ENCODE results near the gene NEK11.

NEK11 gene

DNA sequence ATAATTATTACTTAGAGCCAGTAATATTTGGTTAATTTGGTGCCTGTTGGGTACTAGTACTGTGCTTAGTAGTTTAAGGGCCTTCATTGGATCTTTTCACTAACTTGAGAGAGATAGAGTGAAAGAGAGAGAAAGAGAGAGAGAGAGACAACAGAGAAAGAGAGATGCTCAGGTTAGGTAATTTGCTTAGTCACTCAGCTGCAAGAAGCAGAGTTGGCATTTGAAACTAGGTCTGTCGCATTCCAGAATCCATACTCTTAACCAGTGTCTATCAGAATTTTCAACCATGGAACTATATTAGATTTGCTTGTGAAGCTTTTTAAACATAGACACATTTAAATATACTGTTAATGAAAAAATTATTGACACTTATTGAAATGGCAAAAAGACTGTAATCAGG, 323.8 kb downstream of the NEK11 start:
- no peak overlapping the region for H3K4me2 ChIP-seq (ENCODE audit: low read depth, low read length, poor library complexity, severe bottlenecking)
- no peaks in the 10 kb centered on the region for H3K9me2 ChIP-seq (replicated peaks; ENCODE audit: low read depth, low read length)
- H3F3A ChIP-seq (ENCODE audit: low read depth) = no peaks in the 10 kb centered on the region
- H3K4me1 ChIP-seq (ENCODE audit: insufficient read depth, low read length, poor library complexity, severe bottlenecking) = peaks cover 10% of the 10 kb centered on the region
- TF ChIP-seq, protein P1, sequence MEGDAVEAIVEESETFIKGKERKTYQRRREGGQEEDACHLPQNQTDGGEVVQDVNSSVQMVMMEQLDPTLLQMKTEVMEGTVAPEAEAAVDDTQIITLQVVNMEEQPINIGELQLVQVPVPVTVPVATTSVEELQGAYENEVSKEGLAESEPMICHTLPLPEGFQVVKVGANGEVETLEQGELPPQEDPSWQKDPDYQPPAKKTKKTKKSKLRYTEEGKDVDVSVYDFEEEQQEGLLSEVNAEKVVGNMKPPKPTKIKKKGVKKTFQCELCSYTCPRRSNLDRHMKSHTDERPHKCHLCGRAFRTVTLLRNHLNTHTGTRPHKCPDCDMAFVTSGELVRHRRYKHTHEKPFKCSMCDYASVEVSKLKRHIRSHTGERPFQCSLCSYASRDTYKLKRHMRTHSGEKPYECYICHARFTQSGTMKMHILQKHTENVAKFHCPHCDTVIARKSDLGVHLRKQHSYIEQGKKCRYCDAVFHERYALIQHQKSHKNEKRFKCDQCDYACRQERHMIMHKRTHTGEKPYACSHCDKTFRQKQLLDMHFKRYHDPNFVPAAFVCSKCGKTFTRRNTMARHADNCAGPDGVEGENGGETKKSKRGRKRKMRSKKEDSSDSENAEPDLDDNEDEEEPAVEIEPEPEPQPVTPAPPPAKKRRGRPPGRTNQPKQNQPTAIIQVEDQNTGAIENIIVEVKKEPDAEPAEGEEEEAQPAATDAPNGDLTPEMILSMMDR (conservative IDR thresholded peaks at IDR 0.05; ENCODE audit: low read length) = no peak
- TF ChIP-seq EZH2phosphoT487 (IDR thresholded peaks at IDR 0.05; ENCODE audit: borderline replicate concordance) = no peak
- no peaks in the 10 kb centered on the region for H3K27me3 ChIP-seq (ENCODE audit: insufficient read depth, low read length, poor library complexity, severe bottlenecking)
- no peak overlapping the region for H2AFZ ChIP-seq (ENCODE audit: low read length)
- H3K36me3 ChIP-seq (ENCODE audit: insufficient read depth, low read length) = no peaks in the 10 kb centered on the region
- no peak overlapping the region for H3K4me3 ChIP-seq (ENCODE audit: low read length, poor library complexity, severe bottlenecking)
- H4K20me1 ChIP-seq (ENCODE audit: insufficient read depth, low read length, poor library complexity, severe bottlenecking) = no peaks in the 10 kb centered on the region
- H3K9ac ChIP-seq (ENCODE audit: low read depth, low read length, poor library complexity, severe bottlenecking) = no peak overlapping the region
- H3K9me3 ChIP-seq (ENCODE audit: insufficient read depth, low read depth, low read length) = no peaks in the 10 kb centered on the region
- no peaks in the 10 kb centered on the region for H3K79me2 ChIP-seq (ENCODE audit: insufficient read depth, low read length)

DNA sequence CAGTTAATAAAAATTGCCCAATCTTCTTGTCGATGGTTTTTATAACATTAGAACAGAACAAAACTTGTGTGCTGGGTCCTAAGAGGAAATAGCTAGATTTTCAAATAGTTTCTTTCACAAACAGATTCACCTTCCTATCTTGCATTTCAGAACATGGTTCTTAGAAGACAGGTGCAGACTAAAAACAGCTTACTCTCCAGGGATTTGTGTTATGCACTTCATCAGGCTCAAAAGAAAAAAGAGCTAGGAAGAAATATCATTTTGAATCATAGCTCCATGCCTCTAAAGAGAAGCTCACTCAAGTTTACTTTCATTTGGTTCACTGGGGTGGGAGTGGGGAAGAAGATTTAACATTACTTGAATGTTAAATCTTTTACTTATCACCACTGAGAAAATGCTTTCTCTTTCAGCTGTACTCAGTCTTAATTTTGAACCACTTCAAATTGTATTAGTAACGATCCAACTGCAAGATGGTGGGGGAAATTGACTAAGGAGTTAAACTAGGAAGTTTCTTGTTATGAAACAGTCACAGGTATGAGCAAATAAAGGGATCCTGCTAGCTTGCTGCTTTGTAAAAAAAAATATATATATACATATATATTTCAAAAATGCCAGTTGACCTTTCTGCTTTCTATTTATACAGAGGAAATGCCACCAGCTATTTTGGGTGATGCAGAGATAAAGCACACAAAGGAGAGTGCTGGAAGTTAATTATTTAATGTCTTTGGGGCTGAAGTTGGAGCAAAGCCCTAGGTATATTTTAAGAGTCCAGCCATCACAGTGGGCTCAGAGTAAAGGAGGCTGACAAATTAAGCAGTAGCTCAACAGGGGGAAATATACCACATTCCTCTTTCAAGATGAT, 326.6 kb downstream of the NEK11 start:
- Histone ChIP-seq H3K9me3 (ENCODE audit: insufficient read depth, low read depth, low read length) (no peaks in the 10 kb centered on the region), H3K4me3 (ENCODE audit: low read length, poor library complexity, severe bottlenecking) (no peak overlapping the region), H3K36me3 (ENCODE audit: insufficient read depth, low read length) (no peaks in the 10 kb centered on the region), H3F3A (ENCODE audit: low read depth) (no peaks in the 10 kb centered on the region), H3K9ac (ENCODE audit: low read depth, low read length, poor library complexity, severe bottlenecking) (no peak overlapping the region), H3K79me2 (ENCODE audit: insufficient read depth, low read length) (no peaks in the 10 kb centered on the region), H3K4me2 (ENCODE audit: low read depth, low read length, poor library complexity, severe bottlenecking) (no peak overlapping the region), H3K4me1 (ENCODE audit: insufficient read depth, low read length, poor library complexity, severe bottlenecking) (peaks cover 10% of the 10 kb centered on the region), H4K20me1 (ENCODE audit: insufficient read depth, low read length, poor library complexity, severe bottlenecking) (no peaks in the 10 kb centered on the region), H2AFZ (ENCODE audit: low read length) (peak overlapping the region; percentile 72), H3K9me2 (replicated peaks; ENCODE audit: low read depth, low read length) (no peaks in the 10 kb centered on the region), H3K27me3 (ENCODE audit: insufficient read depth, low read length, poor library complexity, severe bottlenecking) (no peaks in the 10 kb centered on the region)
- TF ChIP-seq, protein P1 (conservative IDR thresholded peaks at IDR 0.05; ENCODE audit: low read length) = no peak
- TF ChIP-seq EZH2phosphoT487 (IDR thresholded peaks at IDR 0.05; ENCODE audit: borderline replicate concordance) = no peak

GRCh38 chr3:131353986-131354385, 327.3 kb downstream of the NEK11 start:
- no peaks in the 10 kb centered on the region for H3K27me3 ChIP-seq (ENCODE audit: insufficient read depth, low read length, poor library complexity, severe bottlenecking)
- H3F3A ChIP-seq (ENCODE audit: low read depth) = no peaks in the 10 kb centered on the region
- no peaks in the 10 kb centered on the region for H3K36me3 ChIP-seq (ENCODE audit: insufficient read depth, low read length)
- no peak overlapping the region for H2AFZ ChIP-seq (ENCODE audit: low read length)
- H3K9me3 ChIP-seq (ENCODE audit: insufficient read depth, low read depth, low read length) = no peaks in the 10 kb centered on the region
- H3K4me2 ChIP-seq (ENCODE audit: low read depth, low read length, poor library complexity, severe bottlenecking) = no peak overlapping the region
- peaks cover 10% of the 10 kb centered on the region for H3K4me1 ChIP-seq (ENCODE audit: insufficient read depth, low read length, poor library complexity, severe bottlenecking)
- no peak for TF ChIP-seq EZH2phosphoT487 (IDR thresholded peaks at IDR 0.05; ENCODE audit: borderline replicate concordance)
- TF ChIP-seq, protein P1 (conservative IDR thresholded peaks at IDR 0.05; ENCODE audit: low read length) = no peak
- no peaks in the 10 kb centered on the region for H3K9me2 ChIP-seq (replicated peaks; ENCODE audit: low read depth, low read length)
- H3K4me3 ChIP-seq (ENCODE audit: low read length, poor library complexity, severe bottlenecking) = no peak overlapping the region
- no peaks in the 10 kb centered on the region for H3K79me2 ChIP-seq (ENCODE audit: insufficient read depth, low read length)
- H4K20me1 ChIP-seq (ENCODE audit: insufficient read depth, low read length, poor library complexity, severe bottlenecking) = no peaks in the 10 kb centered on the region
- H3K9ac ChIP-seq (ENCODE audit: low read depth, low read length, poor library complexity, severe bottlenecking) = no peak overlapping the region

All from Loucy (cell line).